SK-N-SH treated with all-trans-retinoic acid at 6 μM for 48 hours (cell line): ENCODE data around the gene PTPRB.

Source experiments
- GLIS3 ChIP-seq: fragments of 250-450 bp; sonication (Bioruptor Pico); IDR thresholded peaks from 2 replicates; pipeline ENCODE4 v1.5.0; 2020; ENCODE audit warnings: mild to moderate bottlenecking, moderate library complexity
- ISL1 ChIP-seq: fragments of 250-450 bp; sonication (Bioruptor Pico); IDR thresholded peaks from 2 replicates; pipeline ENCODE4 v2.1.2; 2022; ENCODE audit warnings: mild to moderate bottlenecking, moderate library complexity
- RARB ChIP-seq: fragments of 250-450 bp; sonication (Bioruptor Pico); IDR thresholded peaks from 2 replicates; pipeline ENCODE4 v1.8.0; 2021; ENCODE audit warnings: mild to moderate bottlenecking, moderate library complexity
- SNAI2 ChIP-seq: fragments of 250-450 bp; sonication (Bioruptor Pico); IDR thresholded peaks from 2 replicates; pipeline ENCODE4 v1.5.0; 2020; ENCODE audit warnings: mild to moderate bottlenecking, moderate library complexity
- ZFP30 ChIP-seq: fragments of 450-650 bp; formaldehyde crosslinking; IDR thresholded peaks from 2 replicates; pipeline ENCODE4 v1.5.0; 2022; ENCODE audit warnings: mild to moderate bottlenecking, moderate library complexity
- ZNF8 ChIP-seq: fragments of 450-650 bp; formaldehyde crosslinking; IDR thresholded peaks from 2 replicates; pipeline ENCODE4 v1.5.0; 2020; ENCODE audit warnings: mild to moderate bottlenecking, moderate library complexity
- TF ChIP-seq, protein P1 (sequence below): fragments of 250-450 bp; sonication (Bioruptor Pico); IDR thresholded peaks from 2 replicates; pipeline ENCODE4 v1.5.1; 2020; ENCODE audit warnings: low read depth, mild to moderate bottlenecking, moderate library complexity

- TF ChIP-seq ZNF8 (CRISPR knock-in tag) (no peak), ISL1 (no peak), RARB (CRISPR knock-in tag) (no peak), SNAI2 (CRISPR knock-in tag) (no peak), ZFP30 (no peak), GLIS3 (CRISPR knock-in tag) (no peak)
- TF ChIP-seq, protein P1, sequence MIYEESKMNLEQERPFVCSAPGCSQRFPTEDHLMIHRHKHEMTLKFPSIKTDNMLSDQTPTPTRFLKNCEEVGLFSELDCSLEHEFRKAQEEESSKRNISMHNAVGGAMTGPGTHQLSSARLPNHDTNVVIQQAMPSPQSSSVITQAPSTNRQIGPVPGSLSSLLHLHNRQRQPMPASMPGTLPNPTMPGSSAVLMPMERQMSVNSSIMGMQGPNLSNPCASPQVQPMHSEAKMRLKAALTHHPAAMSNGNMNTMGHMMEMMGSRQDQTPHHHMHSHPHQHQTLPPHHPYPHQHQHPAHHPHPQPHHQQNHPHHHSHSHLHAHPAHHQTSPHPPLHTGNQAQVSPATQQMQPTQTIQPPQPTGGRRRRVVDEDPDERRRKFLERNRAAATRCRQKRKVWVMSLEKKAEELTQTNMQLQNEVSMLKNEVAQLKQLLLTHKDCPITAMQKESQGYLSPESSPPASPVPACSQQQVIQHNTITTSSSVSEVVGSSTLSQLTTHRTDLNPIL (CRISPR knock-in tag): no peak
Observed at GRCh38 chr12:70520847-70521246, 116.4 kb downstream of the PTPRB start.
